PC-9 (cell line): Measurements from ENCODE around the gene RPAP2.

Source experiments
- EZH2 ChIP-seq: fragments of 200-600 bp; sonication (generic); IDR thresholded peaks from 2 replicates; pipeline ENCODE4 v1.8.0; 2017; ENCODE audit warnings: antibody characterized with exemption, low read depth
- TF ChIP-seq, protein P1 (sequence below): fragments of 200-600 bp; sonication (generic); conservative IDR thresholded peaks from 2 replicates; pipeline ENCODE4 v1.6.1; 2017; ENCODE audit warnings: mixed run types, antibody characterized with exemption, mild to moderate bottlenecking, moderate library complexity

DNA sequence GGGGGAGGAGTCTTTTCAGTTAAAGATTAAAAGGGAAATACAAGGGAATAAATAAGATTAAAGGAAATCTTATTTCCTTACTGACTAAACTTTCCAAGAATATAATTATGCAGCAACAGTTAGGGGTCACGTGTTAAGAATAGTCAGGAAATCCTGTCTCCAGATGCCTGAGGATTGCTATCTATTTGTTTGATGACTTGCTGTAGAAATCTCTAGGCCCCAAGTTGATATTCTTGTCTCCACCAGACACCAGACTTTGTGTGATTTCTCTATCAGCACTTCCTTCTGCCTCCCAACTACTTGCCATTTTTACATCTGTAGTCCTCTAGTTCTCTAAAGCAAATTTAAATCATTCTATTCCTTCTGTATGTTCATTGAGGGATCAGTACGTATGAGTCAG lies 77.5 kb downstream of the RPAP2 start:
- TF ChIP-seq, protein P1, sequence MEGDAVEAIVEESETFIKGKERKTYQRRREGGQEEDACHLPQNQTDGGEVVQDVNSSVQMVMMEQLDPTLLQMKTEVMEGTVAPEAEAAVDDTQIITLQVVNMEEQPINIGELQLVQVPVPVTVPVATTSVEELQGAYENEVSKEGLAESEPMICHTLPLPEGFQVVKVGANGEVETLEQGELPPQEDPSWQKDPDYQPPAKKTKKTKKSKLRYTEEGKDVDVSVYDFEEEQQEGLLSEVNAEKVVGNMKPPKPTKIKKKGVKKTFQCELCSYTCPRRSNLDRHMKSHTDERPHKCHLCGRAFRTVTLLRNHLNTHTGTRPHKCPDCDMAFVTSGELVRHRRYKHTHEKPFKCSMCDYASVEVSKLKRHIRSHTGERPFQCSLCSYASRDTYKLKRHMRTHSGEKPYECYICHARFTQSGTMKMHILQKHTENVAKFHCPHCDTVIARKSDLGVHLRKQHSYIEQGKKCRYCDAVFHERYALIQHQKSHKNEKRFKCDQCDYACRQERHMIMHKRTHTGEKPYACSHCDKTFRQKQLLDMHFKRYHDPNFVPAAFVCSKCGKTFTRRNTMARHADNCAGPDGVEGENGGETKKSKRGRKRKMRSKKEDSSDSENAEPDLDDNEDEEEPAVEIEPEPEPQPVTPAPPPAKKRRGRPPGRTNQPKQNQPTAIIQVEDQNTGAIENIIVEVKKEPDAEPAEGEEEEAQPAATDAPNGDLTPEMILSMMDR = no peak
- TF ChIP-seq EZH2 = no peak
